Measurements from ENCODE around the gene ESPNL. TPM values are rescaled to one million over a fixed set of nuclear protein-coding genes. Genes with fewer than 3 reads are reported as not detected.

Gene ESPNL
- total RNA-seq, 1 experiment from 2014 or later, result 0.85 TPM

GRCh38 chr2:238077292-238077691 lies 22.8 kb upstream of the ESPNL start:
- no peak for DNase-seq (ENCODE audit: low read depth)

GRCh38 chr2:238079874-238080327 lies 20.2 kb upstream of the ESPNL start:
- no peak for DNase-seq (ENCODE audit: low read depth)

GRCh38 chr2:238080518-238080917 lies 19.6 kb upstream of the ESPNL start:
- no peak for DNase-seq (ENCODE audit: low read depth)

- no peak for DNase-seq (ENCODE audit: low read depth)
These were observed 19.0 kb upstream of the ESPNL start for GRCh38 chr2:238081150-238081549.

GRCh38 chr2:238081561-238081960 lies 18.6 kb upstream of the ESPNL start:
- DNase-seq (ENCODE audit: low read depth), result no peak

- DNase-seq (ENCODE audit: low read depth), result no peak
These were observed 18.0 kb upstream of the ESPNL start for GRCh38 chr2:238082151-238082550.

GRCh38 chr2:238082827-238083226 lies 17.3 kb upstream of the ESPNL start:
- no peak for DNase-seq (ENCODE audit: low read depth)

GRCh38 chr2:238083919-238084318 lies 16.2 kb upstream of the ESPNL start:
- DNase-seq (ENCODE audit: low read depth), result no peak

GRCh38 chr2:238084761-238085160 lies 15.4 kb upstream of the ESPNL start:
- no peak for DNase-seq (ENCODE audit: low read depth)

- DNase-seq (ENCODE audit: low read depth), result no peak
These were observed 14.2 kb upstream of the ESPNL start for GRCh38 chr2:238085899-238086298.

- no peak for DNase-seq (ENCODE audit: low read depth)
These were observed 12.9 kb upstream of the ESPNL start for GRCh38 chr2:238087211-238087610.

- no peak for DNase-seq (ENCODE audit: low read depth)
These were observed 9.3 kb upstream of the ESPNL start for GRCh38 chr2:238090887-238091286.

- DNase-seq (ENCODE audit: low read depth), result no peak
These were observed 8.6 kb upstream of the ESPNL start for GRCh38 chr2:238091436-238092060.

- no peak for DNase-seq (ENCODE audit: low read depth)
These were observed 7.6 kb upstream of the ESPNL start for GRCh38 chr2:238092486-238093035.

GRCh38 chr2:238093181-238094140 lies 6.7 kb upstream of the ESPNL start:
- no peak for DNase-seq (ENCODE audit: low read depth)

GRCh38 chr2:238094438-238095022 lies 5.6 kb upstream of the ESPNL start:
- DNase-seq (ENCODE audit: low read depth), result no peak

- DNase-seq (ENCODE audit: low read depth), result no peak
These were observed 5.0 kb upstream of the ESPNL start for GRCh38 chr2:238095143-238095542.

- DNase-seq (ENCODE audit: low read depth), result no peak
These were observed 3.7 kb upstream of the ESPNL start for GRCh38 chr2:238096311-238097011.

- no peak for DNase-seq (ENCODE audit: low read depth)
These were observed 2.7 kb upstream of the ESPNL start for GRCh38 chr2:238097201-238097987.
